ENCODE data around the gene OR51B2. TPM values are rescaled to one million over a fixed set of nuclear protein-coding genes. Genes with fewer than 3 reads are reported as not detected.

Gene OR51B2
- total RNA-seq, 6 donors from 2014 or later: 1.2 TPM; not detected in 5

- Histone ChIP-seq H3K4me3 (no peak overlapping the region), H3K4me1 (no peaks in the 10 kb centered on the region), H3K27ac (no peak overlapping the region), H3K36me3 (no peaks in the 10 kb centered on the region), H3K9me3 (no peaks in the 10 kb centered on the region), H3K27me3 (no peaks in the 10 kb centered on the region)
- ATAC-seq (ENCODE audit: low FRiP score in 2 of 2) (no peak), DNase-seq (no peak)
- TF ChIP-seq CTCF (IDR thresholded peaks at IDR 0.05) (no peak), EP300 (IDR thresholded peaks at IDR 0.05) (no peak), POLR2AphosphoS5 (IDR thresholded peaks at IDR 0.05) (no peak), POLR2A (IDR thresholded peaks at IDR 0.05) (no peak)
- 76 to 78% methylated on average over 6 of the region's 6 CpGs for WGBS, 2 donors
Observed at GRCh38 chr11:5275369-5276110, 48.6 kb downstream of the OR51B2 start.

GRCh38 chr11:5274395-5274794, 49.7 kb downstream of the OR51B2 start:
- no peaks in the 10 kb centered on the region for H3K4me1 ChIP-seq
- H3K27me3 ChIP-seq: no peaks in the 10 kb centered on the region
- 67 to 81% methylated on average over 5 of the region's 5 CpGs for WGBS, 2 donors
- H3K4me3 ChIP-seq: no peak overlapping the region
- H3K27ac ChIP-seq: no peak overlapping the region
- H3K36me3 ChIP-seq: no peaks in the 10 kb centered on the region
- ATAC-seq (ENCODE audit: low FRiP score in 2 of 2): no peak
- TF ChIP-seq POLR2AphosphoS5 (IDR thresholded peaks at IDR 0.05) (no peak), CTCF (IDR thresholded peaks at IDR 0.05) (no peak), EP300 (IDR thresholded peaks at IDR 0.05) (no peak), POLR2A (IDR thresholded peaks at IDR 0.05) (no peak)
- no peaks in the 10 kb centered on the region for H3K9me3 ChIP-seq
- no peak for DNase-seq

Small RNA genes lying within 50 kb of the gene (small RNA-seq; reads per million reads assigned to genes)
- gene AC104389.3: 0 reads per million in 4 donors

Other genes with a start within 250 kb of the OR51B2 start
- not detected for gene OR52A5, start 185.9 kb downstream of the OR51B2 start, total RNA-seq
- not detected for gene OR52A1, start 169.5 kb downstream of the OR51B2 start, total RNA-seq
- not detected for gene OR51V1, start 123.6 kb downstream of the OR51B2 start, total RNA-seq
- 1,000 to 10,000 TPM in 2 of 6 donors, 100 to 1,000 TPM in 2, 10 to 100 TPM in 2; 26.2 to 1,949 (median 399) TPM for gene HBB, start 97.2 kb downstream of the OR51B2 start, total RNA-seq
- gene HBD, start 89.8 kb downstream of the OR51B2 start, total RNA-seq: 1 to 10 TPM in 1 of 6 donors, not detected in 5; 7.2 TPM
- gene HBG1, start 74.4 kb downstream of the OR51B2 start, total RNA-seq: 1 to 10 TPM in 2 of 6 donors, not detected in 4; 2.9 to 4.6 TPM
- 10 to 100 TPM in 1 of 6 donors, 1 to 10 TPM in 1, not detected in 4; 10.0 to 15.8 TPM for gene HBG2, start 69.5 kb downstream of the OR51B2 start, total RNA-seq
- gene HBE1, start 54.4 kb downstream of the OR51B2 start, total RNA-seq: 1 to 10 TPM in 2 of 6 donors, not detected in 4; 2.5 to 3.0 TPM
- gene OR51B4, start 22.4 kb downstream of the OR51B2 start, total RNA-seq: under 1 TPM in 1 of 6 donors, not detected in 5; 0.27 TPM
- 1 to 10 TPM in 1 of 6 donors, under 1 TPM in 2, not detected in 3; 0.26 to 2.0 (median 0.30) TPM for gene OR51B5, start 19.2 kb upstream of the OR51B2 start, total RNA-seq
- not detected for gene OR51B6, start 27.2 kb upstream of the OR51B2 start, total RNA-seq
- not detected for gene OR51M1, start 59.5 kb upstream of the OR51B2 start, total RNA-seq
- not detected for gene OR51Q1, start 97.8 kb upstream of the OR51B2 start, total RNA-seq
- under 1 TPM in 1 of 6 donors, not detected in 5; 0.76 TPM for gene OR51I1, start 117.2 kb upstream of the OR51B2 start, total RNA-seq
- not detected for gene OR51I2, start 125.0 kb upstream of the OR51B2 start, total RNA-seq
- not detected for gene OR52D1, start 164.4 kb upstream of the OR51B2 start, total RNA-seq
- gene UBQLN3, start 185.7 kb upstream of the OR51B2 start, total RNA-seq: 1 to 10 TPM in 2 of 6 donors, under 1 TPM in 4; 0.29 to 2.0 (median 0.72) TPM
- gene UBQLNL, start 192.4 kb upstream of the OR51B2 start, total RNA-seq: 1 to 10 TPM in 3 of 6 donors, under 1 TPM in 3; 0.26 to 5.2 (median 1.3) TPM
- under 1 TPM in 2 of 6 donors, not detected in 4; 0.24 to 0.55 TPM for gene OR52H1, start 224.2 kb upstream of the OR51B2 start, total RNA-seq